ENCODE results near the gene SHROOM3. TPM values are rescaled to one million over a fixed set of nuclear protein-coding genes. Genes with fewer than 3 reads are reported as not detected.

The SHROOM3 gene
- total RNA-seq, 4 donors from 2014 or later, result 52.0 to 444 (median 364) TPM

DNA sequence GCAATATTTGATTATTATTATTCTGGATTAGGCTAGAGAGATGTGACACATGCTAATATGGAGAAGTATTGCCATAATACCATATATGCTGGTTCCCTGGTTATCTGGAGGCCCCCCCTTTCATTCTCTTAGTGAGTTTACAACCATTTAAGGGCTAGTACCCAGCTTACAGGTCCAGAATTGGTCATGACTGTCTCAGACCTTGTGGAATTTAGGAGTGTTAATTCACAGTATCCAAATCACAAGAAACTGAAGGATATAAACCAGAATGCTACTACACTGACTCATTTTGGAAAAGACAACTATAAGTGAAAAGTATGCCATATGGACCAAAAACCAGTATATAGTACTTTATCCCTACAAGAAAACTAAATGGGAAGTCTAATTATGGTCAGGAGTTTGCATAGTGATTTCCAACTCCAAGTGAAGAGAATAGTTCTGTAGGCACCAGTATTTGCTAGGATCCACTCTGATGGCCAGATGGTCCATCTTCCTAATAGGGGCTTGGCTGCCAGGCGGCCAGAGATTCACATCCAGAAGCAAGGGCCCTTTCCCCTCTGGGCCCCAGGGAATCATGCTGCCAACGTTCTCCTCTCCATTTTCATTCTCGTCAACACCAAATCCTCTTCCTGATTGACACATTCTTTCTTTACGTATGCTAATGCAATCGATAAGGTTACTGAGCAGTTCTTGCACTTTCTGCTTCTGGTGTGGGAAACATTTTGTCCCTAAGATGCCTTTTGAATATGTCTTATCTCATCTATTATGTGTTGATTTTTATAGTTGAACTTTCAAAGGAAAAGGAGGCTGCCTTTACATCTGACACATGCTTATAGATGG is 123.6 kb downstream of the SHROOM3 start:
- no peak for TF ChIP-seq POLR2A (IDR thresholded peaks at IDR 0.05)
- TF ChIP-seq CTCF (IDR thresholded peaks at IDR 0.05), result no peak

DNA sequence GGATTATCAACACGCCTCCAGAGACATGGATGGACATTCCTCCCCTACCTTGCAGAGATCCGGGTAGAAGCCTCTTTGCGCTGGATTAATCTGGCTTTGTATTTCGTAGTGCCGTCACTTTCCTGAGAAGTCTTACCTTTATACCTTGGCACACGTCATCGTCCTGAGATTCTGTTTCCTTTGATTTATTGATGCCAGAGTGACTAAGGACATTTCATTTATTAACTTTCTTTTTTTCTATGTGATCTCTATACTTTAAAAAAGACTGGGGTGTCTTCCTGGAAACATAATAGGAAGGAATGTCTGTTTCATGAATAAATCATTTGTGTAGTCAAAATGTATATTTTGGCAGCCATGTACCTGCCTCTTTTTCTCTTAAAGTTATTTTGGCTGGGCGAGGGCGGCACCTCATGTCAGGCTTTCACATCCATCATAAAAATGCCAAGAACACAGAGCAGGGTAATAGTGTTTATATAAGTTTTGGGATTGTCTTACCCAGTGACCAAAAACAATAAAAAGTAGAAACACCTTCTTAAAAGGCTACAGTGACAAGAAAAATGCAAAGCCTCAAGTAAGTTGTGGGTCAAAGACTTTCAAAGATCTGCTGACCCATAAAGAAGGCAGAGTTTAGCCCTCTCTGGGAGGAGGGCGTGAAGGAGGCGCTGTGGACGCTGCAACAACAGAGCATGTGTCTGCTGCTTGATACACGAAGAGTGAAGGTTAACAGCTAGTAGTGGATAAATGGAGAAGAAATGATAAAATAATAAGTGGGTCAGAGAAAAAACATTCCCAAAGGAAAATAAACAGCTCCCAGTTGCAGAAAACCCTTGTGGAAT is 124.4 kb downstream of the SHROOM3 start:
- Histone ChIP-seq H3K27ac (no peak overlapping the region), H3K4me3 (no peak overlapping the region), H3K27me3 (no peaks in the 10 kb centered on the region), H3K9me3 (no peaks in the 10 kb centered on the region), H3K36me3 (no peaks in the 10 kb centered on the region), H3K4me1 (no peaks in the 10 kb centered on the region)
- TF ChIP-seq POLR2A (IDR thresholded peaks at IDR 0.05) (no peak), CTCF (IDR thresholded peaks at IDR 0.05) (no peak)
- no peak for DNase-seq

More for the DNA sequence above, 123.6 kb downstream of the SHROOM3 start:
- no peak for DNase-seq
- Histone ChIP-seq H3K27ac (no peak overlapping the region), H3K27me3 (no peaks in the 10 kb centered on the region), H3K4me3 (no peak overlapping the region), H3K9me3 (no peaks in the 10 kb centered on the region), H3K4me1 (no peaks in the 10 kb centered on the region), H3K36me3 (no peaks in the 10 kb centered on the region)

GRCh38 chr4:76562161-76562560 is 127.1 kb downstream of the SHROOM3 start:
- Histone ChIP-seq H3K27me3 (no peaks in the 10 kb centered on the region), H3K36me3 (no peaks in the 10 kb centered on the region), H3K4me3 (no peak overlapping the region), H3K4me1 (no peaks in the 10 kb centered on the region), H3K27ac (no peak overlapping the region), H3K9me3 (no peaks in the 10 kb centered on the region)
- no peak for TF ChIP-seq CTCF (IDR thresholded peaks at IDR 0.05)
- TF ChIP-seq POLR2A (IDR thresholded peaks at IDR 0.05), result no peak
- no peak for DNase-seq

DNA sequence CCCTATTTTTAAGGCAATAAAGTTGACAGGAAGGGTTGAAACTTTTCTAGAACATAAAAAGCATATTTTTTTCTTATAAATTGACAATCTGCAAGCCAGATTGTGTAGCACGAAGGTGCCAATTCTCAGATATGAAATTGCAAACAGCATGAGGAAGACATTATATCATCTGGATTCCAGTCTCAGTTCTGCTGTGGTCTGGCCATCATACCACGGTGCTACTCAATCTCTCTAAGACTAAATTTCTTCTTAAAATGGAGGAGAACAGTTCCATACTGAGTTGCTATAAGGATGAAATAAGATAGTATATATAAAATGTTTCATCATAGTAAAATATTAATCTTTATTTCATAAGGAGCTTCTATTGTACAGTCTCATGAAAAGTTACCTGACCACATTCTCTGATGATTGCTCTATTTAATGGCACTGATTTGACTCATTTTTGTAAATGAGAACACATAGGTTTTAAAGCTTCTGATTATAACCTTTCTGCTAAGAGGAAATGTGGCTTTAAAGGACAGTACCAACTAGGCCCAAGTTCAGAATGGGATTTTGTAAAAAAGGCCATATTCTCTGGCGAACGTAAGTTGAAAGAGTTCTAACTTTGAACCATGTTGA is 127.9 kb downstream of the SHROOM3 start:
- Histone ChIP-seq H3K27me3 (no peaks in the 10 kb centered on the region), H3K9me3 (no peaks in the 10 kb centered on the region), H3K4me1 (no peaks in the 10 kb centered on the region), H3K4me3 (no peak overlapping the region), H3K27ac (no peak overlapping the region), H3K36me3 (no peaks in the 10 kb centered on the region)
- no peak for TF ChIP-seq POLR2A (IDR thresholded peaks at IDR 0.05)
- TF ChIP-seq CTCF (IDR thresholded peaks at IDR 0.05), result no peak
- DNase-seq, result no peak

- Histone ChIP-seq H3K9me3 (no peaks in the 10 kb centered on the region), H3K36me3 (no peaks in the 10 kb centered on the region), H3K4me1 (no peaks in the 10 kb centered on the region), H3K27ac (peak overlapping the region in 1 of 4 donors; percentile 3), H3K4me3 (no peak overlapping the region), H3K27me3 (no peaks in the 10 kb centered on the region)
- no peak for TF ChIP-seq POLR2A (IDR thresholded peaks at IDR 0.05)
- no peak for DNase-seq
Measured at GRCh38 chr4:76563454-76564122, 128.6 kb downstream of the SHROOM3 start.

Data from Peyer's patch (tissue), 4 donors.